Putamen (tissue), 1 donor: Measurements from ENCODE around the gene IGF2R.

Experiments used
- DNase-seq: peaks from one replicate; pipeline ENCODE4 v3.0.0-alpha.2; 2016; ENCODE audit warnings: low spot score

IGF2R gene

DNA sequence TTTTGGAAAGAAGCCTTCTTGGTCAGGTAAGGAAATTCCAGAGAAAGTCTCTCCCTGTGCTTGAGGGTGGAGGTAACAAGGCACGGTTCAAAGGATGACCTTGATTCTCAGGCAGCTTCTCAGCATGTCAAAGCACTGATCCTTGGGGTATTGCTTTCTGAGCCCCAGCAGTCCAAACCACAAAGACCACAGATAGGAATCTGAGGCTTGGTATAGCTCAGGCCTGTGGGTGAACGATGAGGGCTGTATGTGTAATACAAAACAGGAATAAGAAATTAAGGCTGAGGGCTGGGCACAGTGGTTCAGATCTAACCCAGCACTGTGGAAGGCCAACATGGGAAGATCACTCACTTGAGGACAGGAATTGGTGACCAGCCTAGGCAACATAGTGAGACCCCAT lies 82.5 kb downstream of the IGF2R start:
- DNase-seq, result no peak

DNA sequence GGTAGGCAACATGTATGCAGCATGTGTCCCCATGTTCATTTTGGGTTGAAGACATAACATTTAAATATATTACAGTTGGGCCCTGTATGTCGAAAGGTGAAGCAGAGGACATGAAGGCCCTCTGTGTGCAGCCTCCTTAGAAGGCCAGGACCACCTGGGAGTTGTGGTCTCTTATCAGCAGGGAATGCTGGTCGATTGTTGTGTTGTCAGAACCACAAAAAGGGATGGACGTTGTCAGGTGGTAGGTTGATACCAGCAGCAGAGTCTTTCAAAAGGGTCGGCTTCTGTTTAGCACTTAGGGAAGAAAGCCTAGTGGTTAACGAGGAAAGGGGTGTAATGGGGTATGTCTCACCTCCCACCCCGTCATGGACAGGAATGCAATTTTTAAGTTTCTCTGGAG lies 85.4 kb downstream of the IGF2R start:
- no peak for DNase-seq

DNA sequence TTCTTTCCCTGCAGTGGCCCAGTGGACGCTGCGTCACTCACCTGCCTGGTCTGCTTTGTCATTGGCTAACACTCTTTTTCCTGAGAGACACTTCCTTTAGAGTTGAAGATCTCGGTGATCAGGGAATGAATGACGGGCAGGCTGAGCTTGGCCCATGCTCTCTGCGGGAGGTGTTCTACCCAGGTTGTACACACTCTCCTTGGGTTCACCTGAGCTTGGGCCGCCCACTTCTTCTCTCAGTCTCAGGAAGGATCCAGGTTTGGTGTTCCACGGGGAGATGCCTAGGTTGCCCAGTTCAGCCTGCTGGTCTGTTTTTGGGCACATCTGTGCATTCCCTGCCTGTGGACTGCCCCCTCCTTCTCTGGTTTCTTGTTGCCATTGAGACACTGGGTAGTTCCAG lies 86.0 kb downstream of the IGF2R start:
- no peak for DNase-seq

DNA sequence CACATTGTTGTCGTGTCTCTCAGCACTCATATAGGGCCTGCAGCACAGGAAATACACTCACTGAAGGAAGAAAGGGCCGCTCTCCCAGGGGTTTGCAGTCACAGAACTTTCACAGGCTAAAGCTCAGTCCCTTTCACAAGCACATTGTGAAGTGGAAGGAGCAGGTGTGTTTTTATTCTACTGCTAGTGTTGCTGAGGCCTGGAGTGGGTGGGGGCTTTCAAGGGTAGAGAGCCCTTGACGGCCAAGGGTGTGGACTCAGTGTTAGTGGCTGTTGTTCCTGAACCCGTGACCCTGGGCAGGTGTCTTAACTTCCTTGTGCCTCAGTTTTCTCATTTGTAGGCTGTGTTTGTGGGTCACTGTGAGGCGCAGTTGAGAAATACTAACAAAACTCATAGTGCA lies 86.5 kb downstream of the IGF2R start:
- DNase-seq, result no peak

DNA sequence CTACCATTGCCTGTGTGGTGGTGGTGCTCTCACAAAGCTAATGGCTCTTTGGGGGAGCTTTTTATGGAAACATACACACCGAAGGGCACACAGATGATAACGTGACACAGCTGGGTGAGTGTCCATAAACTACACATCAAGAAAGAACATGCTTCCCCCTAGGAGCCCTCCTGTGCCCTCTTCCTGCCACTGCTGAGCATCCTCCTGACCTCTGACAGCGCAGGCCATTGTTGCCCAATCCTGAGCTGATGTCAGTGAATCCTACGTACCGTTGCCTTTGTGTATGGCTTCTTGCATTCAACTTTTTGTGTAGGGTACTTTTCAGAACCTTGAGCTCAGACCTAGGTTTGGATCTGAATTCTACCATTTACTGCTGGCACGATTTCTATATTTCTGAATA lies 86.9 kb downstream of the IGF2R start:
- no peak for DNase-seq

DNA sequence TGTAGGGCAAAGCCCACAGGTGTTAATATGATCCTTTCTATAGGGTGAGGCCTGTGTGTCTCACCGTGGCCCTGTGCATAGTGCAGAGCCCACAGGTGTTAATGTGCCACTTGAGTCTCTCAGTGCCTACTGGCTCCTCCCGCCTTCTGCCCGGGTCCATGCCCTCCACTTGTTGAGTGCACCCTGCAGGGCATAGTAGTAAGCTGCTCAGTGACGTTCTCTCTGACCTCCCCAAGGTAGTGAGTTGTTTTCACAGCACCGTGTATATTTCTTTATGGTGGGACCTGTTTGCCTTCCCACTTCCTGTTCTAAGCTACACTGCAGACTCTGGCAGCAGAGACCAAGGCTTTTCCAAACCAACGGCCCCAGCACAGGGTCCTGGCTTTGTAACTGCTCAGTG lies 88.2 kb downstream of the IGF2R start:
- no peak for DNase-seq

DNA sequence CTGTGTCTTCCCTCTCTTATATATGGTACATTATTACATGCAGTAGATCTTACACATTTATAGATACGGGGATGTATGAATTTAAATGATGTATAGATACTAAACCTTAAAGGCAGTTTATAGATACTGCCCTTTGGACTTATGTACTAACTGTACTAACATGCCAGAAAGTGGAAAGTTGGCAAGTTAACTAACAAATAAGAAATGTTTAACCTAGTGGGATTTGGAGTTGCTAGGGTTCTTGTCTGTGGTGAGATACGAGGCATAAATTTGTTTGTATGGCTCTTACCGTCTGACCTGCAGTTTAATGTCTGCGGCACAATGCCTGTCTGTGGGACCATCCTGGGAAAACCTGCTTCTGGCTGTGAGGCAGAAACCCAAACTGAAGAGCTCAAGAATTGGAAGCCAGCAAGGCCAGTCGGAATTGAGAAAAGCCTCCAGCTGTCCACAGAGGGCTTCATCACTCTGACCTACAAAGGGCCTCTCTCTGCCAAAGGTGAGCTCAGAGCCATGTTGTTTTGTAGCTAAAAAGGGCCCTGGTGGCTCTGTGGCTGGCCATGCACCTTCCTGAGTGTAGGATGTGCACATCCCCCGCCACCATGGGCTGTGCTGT lies 89.8 kb downstream of the IGF2R start:
- DNase-seq, result no peak

DNA sequence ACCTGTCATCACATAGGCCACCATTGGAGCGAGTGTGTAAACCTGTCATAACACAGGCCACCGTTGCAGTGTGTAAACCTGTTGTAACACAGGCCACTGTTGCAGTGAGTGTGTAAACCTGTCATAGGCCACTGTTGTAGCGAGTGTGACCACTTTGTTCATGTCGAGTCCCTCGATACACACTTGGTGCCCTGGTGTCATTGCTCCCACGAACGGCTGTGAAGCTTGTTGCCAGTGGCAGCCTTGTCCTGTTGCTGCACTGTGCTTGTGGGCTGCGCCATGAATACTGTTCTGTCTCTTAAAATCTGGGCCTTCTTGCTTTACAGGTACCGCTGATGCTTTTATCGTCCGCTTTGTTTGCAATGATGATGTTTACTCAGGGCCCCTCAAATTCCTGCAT lies 91.3 kb downstream of the IGF2R start:
- no peak for DNase-seq

DNA sequence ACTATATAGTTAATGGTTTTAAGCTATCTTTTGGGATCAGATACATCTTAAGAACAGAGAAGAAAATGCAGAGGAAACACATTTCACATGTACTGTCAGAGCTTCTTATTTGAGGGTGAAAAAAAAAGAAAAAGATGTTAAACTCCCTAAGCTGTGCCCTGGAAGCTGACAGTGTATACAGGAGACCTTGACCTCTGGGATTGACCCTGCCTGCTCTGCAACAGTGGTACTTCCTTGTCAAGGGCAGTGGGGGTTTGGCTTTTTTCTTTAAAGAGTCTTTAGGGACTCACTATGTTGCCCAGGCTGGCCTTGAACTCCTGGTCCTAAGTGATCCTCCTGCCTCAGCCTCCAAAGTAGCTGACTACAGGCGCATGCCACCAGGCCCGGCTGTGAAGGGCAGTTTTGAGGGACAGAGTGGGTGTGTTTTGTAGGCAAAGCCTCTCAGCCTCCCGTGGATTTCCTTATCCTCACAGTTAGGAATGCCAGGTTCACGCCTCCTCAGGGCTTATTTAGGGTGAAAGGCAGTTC lies 92.1 kb downstream of the IGF2R start:
- DNase-seq, result no peak

DNA sequence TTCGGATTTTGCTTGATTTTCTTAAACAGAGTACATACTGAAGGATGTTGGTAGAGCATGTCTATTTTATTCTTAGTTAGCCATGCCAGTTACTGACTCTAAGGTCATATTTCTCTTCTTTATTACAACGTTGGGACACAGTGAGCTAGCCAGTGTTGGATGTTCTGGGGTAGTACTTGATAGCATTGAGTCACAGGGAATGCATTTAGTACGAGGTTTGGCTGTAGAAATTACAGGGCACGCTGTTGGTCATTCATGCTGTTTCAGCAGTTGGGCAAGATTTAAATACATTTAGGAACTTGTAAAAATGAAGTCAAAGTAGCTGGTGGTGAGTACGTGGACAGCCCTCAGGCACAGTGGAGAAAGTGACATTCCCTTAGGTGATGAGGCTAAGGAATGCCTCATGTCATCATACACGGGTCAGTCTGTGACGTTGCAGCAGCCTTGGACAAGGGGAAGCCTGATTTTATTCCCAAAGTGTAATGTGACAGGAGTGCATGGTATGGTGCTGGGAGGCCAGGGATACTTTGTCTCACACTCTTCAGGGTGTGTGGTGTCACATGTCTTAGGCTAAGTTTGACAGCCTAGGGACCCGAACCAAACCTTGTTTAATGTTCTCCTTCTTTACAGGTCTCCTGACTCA lies 95.0 kb downstream of the IGF2R start:
- no peak for DNase-seq

DNA sequence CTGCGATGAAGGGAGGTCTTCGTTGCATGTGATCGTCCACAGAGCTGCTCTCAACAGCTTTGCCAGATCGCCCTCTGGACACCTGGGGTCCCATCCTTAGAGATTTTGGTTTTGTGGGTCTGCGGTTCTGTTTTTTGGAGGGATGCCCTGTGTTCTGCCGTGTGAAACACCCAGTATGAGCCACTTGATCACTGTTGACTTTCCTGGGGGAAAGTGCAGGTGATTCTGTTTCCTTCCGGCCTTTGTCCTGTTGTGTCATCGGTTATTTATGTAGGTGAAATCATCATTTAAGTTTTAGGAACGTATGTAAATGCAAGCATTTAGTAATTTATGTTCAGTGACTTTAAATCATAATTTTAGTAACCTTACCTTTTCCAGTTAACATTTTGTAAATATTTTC lies 96.3 kb downstream of the IGF2R start:
- no peak for DNase-seq

DNA sequence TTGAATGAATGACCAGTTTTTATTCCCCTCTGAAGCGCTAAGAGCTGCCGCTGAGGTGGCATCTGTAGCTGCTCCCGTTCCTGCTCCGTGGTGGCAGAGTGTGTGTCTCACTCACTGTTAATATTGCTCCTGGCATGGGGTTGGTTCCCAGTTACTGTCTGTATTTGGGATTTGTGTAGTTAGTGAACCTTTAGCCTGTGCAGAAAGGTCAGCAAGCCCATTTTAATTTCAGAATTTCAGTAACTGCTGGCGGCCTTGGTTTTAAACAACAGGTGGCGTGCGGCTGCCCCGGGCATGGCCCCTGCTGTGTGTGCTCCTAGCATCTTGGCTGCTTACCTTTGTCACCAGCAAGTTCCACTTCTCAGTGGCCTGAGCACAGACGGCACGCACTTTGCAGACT lies 98.7 kb downstream of the IGF2R start:
- DNase-seq, result no peak

DNA sequence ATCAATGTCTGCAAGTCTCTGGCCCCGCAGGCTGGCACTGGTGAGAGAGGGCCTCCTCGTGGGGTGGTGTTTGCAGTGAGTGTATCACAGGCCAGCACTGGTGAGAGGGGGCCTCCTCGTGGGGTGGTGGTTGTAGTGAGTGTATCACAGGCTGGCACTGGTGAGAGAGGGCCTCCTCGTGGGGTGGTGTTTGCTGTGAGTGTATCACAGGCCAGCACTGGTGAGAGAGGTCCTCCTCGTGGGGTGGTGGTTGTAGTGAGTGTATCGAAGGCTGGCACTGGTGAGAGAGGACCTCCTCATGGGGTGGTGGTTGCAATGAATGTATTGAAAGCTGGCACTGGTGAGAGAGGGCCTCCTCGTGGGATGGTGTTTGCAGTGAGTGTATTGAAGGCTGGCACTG lies 99.5 kb downstream of the IGF2R start:
- no peak for DNase-seq

DNA sequence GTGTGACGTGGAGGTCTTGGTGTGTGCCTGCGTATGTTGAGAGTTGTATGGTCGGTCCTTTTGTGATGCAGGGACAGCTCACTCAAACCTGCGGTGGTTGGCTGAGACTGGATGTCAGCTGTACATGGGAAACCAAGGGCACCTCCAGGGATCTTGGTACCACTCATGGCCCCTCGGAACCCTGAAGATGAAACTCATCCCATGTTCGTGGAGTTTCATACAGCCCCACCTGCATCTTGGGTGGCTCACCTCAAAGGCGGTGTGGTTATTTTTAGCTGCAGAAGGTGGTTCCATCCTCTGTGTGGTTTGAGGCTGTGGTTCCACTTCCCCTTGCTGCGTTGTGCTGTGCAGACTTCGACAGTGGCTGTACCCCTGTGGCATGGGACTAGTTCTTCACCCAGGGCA lies 100.2 kb downstream of the IGF2R start:
- no peak for DNase-seq

DNA sequence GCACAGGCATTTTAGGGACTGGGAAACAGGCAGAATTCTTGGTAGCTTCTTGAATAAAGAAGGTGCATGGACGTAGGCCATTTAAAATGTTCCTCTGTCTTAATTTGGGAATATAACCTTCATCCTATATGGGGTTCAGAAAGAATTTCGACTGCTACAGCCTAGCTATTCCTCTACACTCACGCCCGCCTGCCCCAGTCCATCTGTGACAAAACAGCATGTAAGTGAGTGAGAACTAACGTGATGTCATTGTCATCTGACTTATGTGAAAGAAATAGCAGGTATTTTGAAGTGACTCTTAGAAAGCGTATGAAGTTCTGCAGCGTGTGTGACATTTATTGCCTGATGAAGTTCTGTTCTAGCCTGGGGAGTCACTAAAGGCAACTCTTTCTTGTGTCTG lies 100.6 kb downstream of the IGF2R start:
- no peak for DNase-seq

DNA sequence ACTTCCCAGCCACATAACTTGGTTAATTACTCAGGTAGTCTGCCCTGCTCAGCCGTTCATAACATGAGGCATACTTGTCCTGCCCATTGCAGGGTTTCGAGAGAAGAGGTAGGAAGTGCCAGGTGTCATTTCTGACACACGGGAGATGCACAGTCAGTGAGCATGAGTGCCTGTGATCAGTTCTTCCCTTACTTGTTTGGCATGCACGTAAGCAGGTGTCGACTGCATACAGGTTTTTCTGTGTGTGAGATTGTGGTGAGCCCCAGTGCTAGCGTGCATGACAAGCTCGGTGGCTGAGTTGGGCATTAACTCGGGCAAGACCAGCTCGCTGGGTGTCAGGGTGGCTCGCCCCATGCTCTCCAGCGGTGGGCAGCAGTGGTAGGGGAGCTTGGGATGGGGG lies 101.5 kb downstream of the IGF2R start:
- no peak for DNase-seq

DNA sequence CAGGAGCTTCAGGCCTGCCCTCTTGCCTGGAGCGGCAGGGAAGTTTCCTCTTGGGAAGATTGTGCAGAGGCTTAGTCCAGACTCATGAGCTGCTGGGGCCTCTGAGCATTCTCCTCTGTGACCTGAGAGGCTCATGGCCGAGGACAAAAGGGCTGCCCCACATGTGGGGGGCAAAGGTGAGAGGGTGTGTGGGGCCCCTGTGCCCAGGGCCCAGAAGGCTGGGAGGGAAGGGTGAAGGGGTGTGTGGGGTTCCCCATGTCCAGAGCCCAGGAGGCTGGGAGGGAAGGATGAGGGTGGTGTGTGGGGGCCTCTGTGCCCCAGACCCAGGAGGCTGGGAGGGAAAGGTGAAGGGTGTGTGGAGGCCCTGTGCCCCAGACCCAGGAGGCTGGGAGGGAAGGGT lies 101.9 kb downstream of the IGF2R start:
- no peak for DNase-seq

DNA sequence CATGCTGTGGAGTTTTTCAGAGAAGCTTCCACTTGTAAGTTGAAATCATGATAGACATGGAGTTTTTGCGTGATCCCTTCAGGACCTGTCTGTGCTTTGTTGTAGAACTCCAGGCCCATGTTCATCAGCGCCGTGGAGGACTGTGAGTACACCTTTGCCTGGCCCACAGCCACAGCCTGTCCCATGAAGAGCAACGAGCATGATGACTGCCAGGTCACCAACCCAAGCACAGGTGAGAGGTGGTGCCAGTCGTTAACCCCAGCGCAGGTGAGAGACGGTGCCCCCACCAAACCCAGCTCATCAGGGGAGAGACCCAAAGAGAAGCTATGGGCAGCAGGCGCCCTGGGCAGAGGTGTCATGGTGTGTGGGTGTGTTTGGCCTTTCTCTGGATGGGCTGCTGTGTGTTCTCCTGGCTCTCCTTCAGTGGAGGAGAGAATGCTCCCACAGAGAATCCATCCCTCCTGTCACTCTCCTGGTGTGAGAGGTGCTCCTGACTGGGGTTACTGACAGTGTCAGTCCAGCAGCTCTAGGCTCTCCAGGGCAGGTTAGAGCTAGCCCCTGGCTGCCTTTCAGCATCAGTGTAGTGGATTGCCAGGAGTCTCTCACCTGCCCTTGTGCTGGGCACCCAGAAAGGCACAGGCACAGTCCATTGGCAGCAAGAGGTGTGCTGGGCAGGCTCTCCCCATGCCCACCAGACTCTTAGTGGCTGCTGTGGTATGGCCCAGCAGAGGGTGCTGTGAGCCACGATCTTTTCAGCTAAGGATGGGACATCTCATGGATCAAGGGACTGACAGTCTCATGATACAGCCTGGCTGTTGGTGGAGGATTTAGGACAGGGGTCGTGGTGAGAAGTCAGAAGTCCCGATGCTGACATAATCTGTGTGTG lies 103.2 kb downstream of the IGF2R start:
- DNase-seq, result no peak

DNA sequence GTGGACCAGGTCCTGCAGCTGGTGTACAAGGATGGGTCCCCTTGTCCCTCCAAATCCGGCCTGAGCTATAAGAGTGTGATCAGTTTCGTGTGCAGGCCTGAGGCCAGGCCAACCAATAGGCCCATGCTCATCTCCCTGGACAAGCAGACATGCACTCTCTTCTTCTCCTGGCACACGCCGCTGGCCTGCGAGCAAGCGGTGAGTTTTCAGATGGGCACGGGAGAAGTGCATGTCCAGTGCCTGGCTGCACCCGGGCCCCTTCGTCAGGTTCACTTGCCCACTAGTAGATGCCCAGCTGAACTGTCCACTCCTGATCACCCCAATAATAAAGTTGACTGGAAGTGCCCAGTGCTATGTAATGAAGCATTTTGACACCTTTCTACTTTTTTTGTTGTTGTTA lies 104.4 kb downstream of the IGF2R start:
- no peak for DNase-seq

DNA sequence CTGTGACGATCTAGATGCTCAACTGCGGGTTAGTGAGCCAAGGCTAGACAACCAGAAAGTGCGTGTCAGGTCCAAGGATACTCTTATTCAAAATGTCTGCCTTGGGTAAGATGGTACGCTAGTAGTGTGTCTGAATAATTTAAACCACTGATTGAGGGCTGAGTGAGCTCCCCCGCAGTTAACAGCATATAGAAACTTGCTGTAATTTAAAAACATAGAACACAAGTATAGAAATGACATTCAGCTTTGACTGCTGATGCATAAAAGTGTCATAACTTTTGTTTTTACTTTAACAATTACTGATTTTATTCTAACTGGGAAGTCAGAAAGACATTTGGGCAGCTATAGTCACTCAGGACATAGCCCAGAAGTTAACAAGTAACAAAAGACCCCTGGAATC lies 107.1 kb downstream of the IGF2R start:
- DNase-seq, result no peak

DNA sequence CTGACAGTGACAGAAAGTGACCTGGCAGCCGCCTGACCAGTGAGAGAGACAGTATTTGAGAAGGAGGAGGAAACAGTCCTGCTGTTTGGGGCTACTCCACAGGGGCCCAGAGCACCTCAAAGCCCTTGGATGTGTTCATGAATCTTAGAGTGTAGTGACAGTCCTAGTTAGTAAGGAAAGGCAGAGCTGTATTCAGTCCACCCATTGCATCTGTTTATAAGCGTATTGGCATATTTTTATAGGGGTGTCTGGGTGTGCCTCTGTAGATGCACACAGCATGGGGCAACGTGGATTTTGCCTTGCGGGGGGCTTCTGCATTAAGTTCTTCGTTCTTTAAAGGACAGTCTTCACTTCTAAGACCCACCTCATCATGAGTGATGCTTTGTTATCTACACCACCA lies 108.1 kb downstream of the IGF2R start:
- DNase-seq, result no peak

DNA sequence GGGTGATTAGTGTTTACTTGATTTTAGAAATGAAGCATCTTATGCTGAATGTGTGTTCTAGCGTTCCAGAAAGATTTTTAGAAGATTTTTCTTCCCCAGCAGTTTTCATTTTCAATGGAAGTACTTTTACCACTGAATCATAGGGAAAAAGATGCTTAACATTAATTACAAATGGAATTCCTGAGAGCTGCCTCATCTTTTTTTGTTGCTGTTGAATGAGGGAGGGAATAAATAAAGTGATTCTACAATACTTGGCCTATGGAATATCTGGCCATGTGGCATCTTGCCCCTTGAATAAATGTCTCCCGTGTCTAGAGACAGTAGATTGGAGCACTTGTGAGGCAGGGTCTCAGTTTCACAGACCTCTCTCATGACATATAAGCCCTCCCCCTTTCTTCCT lies 108.6 kb downstream of the IGF2R start:
- DNase-seq, result no peak
